GM18511 (cell line): ENCODE results near the gene INCENP.

Experiments used
- ATAC-seq: cut with Tn5 transposase; IDR thresholded peaks from one replicate; pipeline ENCODE4 v1.9.1; 2021; ENCODE audit warnings: mild to moderate bottlenecking, moderate library complexity; ENCODE audit not compliant: unreplicated experiment

The INCENP gene

GRCh38 chr11:62124186-62125113, 639 bp downstream of the INCENP start:
- peak; percentile 42 for ATAC-seq

- no peak for ATAC-seq
Observed at GRCh38 chr11:62125316-62125715, 1.5 kb downstream of the INCENP start.

GRCh38 chr11:62125881-62126280, 2.1 kb downstream of the INCENP start:
- ATAC-seq: no peak

- ATAC-seq: no peak
Observed at GRCh38 chr11:62127426-62127825, 3.6 kb downstream of the INCENP start.

- ATAC-seq: no peak
Observed at GRCh38 chr11:62127941-62128770, 4.3 kb downstream of the INCENP start.

GRCh38 chr11:62128835-62129234, 5.0 kb downstream of the INCENP start:
- ATAC-seq: no peak

GRCh38 chr11:62129590-62130282, 5.9 kb downstream of the INCENP start:
- ATAC-seq: no peak

GRCh38 chr11:62130283-62131169, 6.7 kb downstream of the INCENP start:
- no peak for ATAC-seq

- ATAC-seq: no peak
Observed at GRCh38 chr11:62131170-62131464, 7.3 kb downstream of the INCENP start.

- no peak for ATAC-seq
Observed at GRCh38 chr11:62132191-62132590, 8.4 kb downstream of the INCENP start.

GRCh38 chr11:62132689-62133293, 9.0 kb downstream of the INCENP start:
- no peak for ATAC-seq

- ATAC-seq: no peak
Observed at GRCh38 chr11:62133328-62134065, 9.7 kb downstream of the INCENP start.

- no peak for ATAC-seq
Observed at GRCh38 chr11:62137276-62137861, 13.6 kb downstream of the INCENP start.

- ATAC-seq: no peak
Observed at GRCh38 chr11:62137881-62138629, 14.2 kb downstream of the INCENP start.

GRCh38 chr11:62138630-62139425, 15.0 kb downstream of the INCENP start:
- no peak for ATAC-seq

- ATAC-seq: no peak
Observed at GRCh38 chr11:62139526-62140303, 15.9 kb downstream of the INCENP start.
